ENCODE data around the gene CD99. TPM values are rescaled to one million over a fixed set of nuclear protein-coding genes. Genes with fewer than 3 reads are reported as not detected.

The CD99 gene
- total and polyA plus RNA-seq, 9 of the 15 experiments (the other 6 are each of a cell fraction or from before 2014, with no cell fraction given), result 5.0 to 55.3 (median 34.5) TPM

GRCh38 chrX:2781226-2781571 is 90.1 kb downstream of the CD99 start:
- no peak for FAIRE-seq
- H3K4me2 ChIP-seq (ENCODE audit: insufficient read depth, low read length), result no peak overlapping the region
- TF ChIP-seq ZNF699 (CRISPR knock-in tag; IDR thresholded peaks at IDR 0.05; ENCODE audit: insufficient replicate concordance) (no peak), KAT8 (IDR thresholded peaks at IDR 0.05; ENCODE audit: low read depth) (no peak), RFX7 (CRISPR knock-in tag; IDR thresholded peaks at IDR 0.05) (no peak), SMAD4 (CRISPR knock-in tag; conservative IDR thresholded peaks at IDR 0.05) (no peak), TAF9B (IDR thresholded peaks at IDR 0.05; ENCODE audit: partially characterized antibody) (no peak), ZNF408 (CRISPR knock-in tag; IDR thresholded peaks at IDR 0.05; ENCODE audit: low read depth) (no peak), GATAD2A (IDR thresholded peaks at IDR 0.05) (no peak), ZC3H11A (IDR thresholded peaks at IDR 0.05; ENCODE audit: low read depth, low read length) (no peak), ZNF263 (CRISPR knock-in tag; IDR thresholded peaks at IDR 0.05; ENCODE audit: borderline replicate concordance) (no peak), NUFIP1 (IDR thresholded peaks at IDR 0.05; ENCODE audit: partially characterized antibody) (no peak), HIVEP1 (CRISPR knock-in tag; IDR thresholded peaks at IDR 0.05) (no peak)
- no peak overlapping the region for H3K9ac ChIP-seq (ENCODE audit: insufficient read depth in 1 of 2, low read depth in 2 of 2, low read length in 2 of 2)
- BruUV-seq (replicated peaks), result no TSS peak
- no peaks in the 10 kb centered on the region for H3K9me1 ChIP-seq (ENCODE audit: control insufficient read depth, insufficient read depth, low read length)
- ChIA-PET CTCF (ENCODE audit: low intra/inter-chr PET ratio) (no interaction called here), POLR2A (no interaction called here)
- no peaks in the 10 kb centered on the region for H3K36me3 ChIP-seq (ENCODE audit: control insufficient read depth, insufficient read depth, low read length)
- DNase-seq (ENCODE audit: extremely low read depth in 1 of 4, low spot score in 3 of 4), result no peak
- no peak overlapping the region for H3K27ac ChIP-seq (ENCODE audit: extremely low read depth, low read depth, low read length)
- no peaks in the 10 kb centered on the region for H3K79me2 ChIP-seq (ENCODE audit: control insufficient read depth, insufficient read depth, low read length)
- in situ Hi-C loops (cut with MboI), result no loop called here
- no peak for ATAC-seq
- no peaks in the 10 kb centered on the region for H4K20me1 ChIP-seq (replicated peaks; ENCODE audit: control insufficient read depth, insufficient read depth, low read length)
- WGBS (ENCODE audit: insufficient coverage, low coverage, missing lambda C conversion rate), result 11% methylated on average over 1 of the region's 1 CpG
- H2AFZ ChIP-seq (ENCODE audit: low read depth, low read length), result no peak overlapping the region
- H3K9me3 ChIP-seq (replicated peaks; ENCODE audit: control insufficient read depth, insufficient read depth, low read depth, low read length), result no peaks in the 10 kb centered on the region
- H3K4me1 ChIP-seq (replicated peaks in 1 of 2; ENCODE audit: control insufficient read depth in 2 of 2, insufficient read depth in 2 of 2, low read length in 2 of 2), result no peaks in the 10 kb centered on the region; a peak in 1 of 5 replicates
- H3K27me3 ChIP-seq (ENCODE audit: control insufficient read depth in 2 of 2, insufficient read depth in 2 of 2, low read length in 2 of 2), result no peaks in the 10 kb centered on the region; a peak in 1 of 5 replicates
- no peak overlapping the region for H3K4me3 ChIP-seq
- intact Hi-C loops (cut with micrococcal nuclease), result no loop called here
